Measurements from ENCODE around the gene NUDT17. TPM values are rescaled to one million over a fixed set of nuclear protein-coding genes. Genes with fewer than 3 reads are reported as not detected.

The NUDT17 gene
- total RNA-seq, 1 experiment from 2014 or later = 1.8 TPM

- RAD21 ChIA-PET (ENCODE audit: low non-redundant PET in 1 of 2, low total read pairs in 2 of 2, uncharacterized antibody in 2 of 2, unreplicated experiment in 2 of 2) = no interaction called here
- Histone ChIP-seq H3K27me3 (ENCODE audit: insufficient read depth, low read length) (no peaks in the 10 kb centered on the region), H3K9me3 (ENCODE audit: control insufficient read depth in 1 of 2, insufficient read depth in 1 of 2, low read depth in 1 of 2, low read length in 2 of 2) (no peaks in the 10 kb centered on the region), H3K36me3 (ENCODE audit: control insufficient read depth in 1 of 2, insufficient read depth in 2 of 2, low read length in 2 of 2) (peaks cover 0 to 29% of the 10 kb centered on the region in 2 experiments), H2AFZ (ENCODE audit: low read depth, low read length, poor library complexity, severe bottlenecking) (no peak overlapping the region), H3K9ac (ENCODE audit: low read length) (no peak overlapping the region), H4K20me1 (ENCODE audit: insufficient read depth) (no peaks in the 10 kb centered on the region), H3K4me3 (replicated peaks in 1 of 2; ENCODE audit: low read depth in 1 of 2, low read length in 2 of 2) (no peak overlapping the region), H3K4me2 (ENCODE audit: low read length) (peak overlapping the region; percentile 97; the same call in 1 of the 2 replicates), H3K27ac (ENCODE audit: low read depth, low read length) (no peak overlapping the region), H3K79me2 (ENCODE audit: insufficient read depth, low read length) (peaks cover 5% of the 10 kb centered on the region; the same call in 1 of the 2 replicates), H3K4me1 (ENCODE audit: control insufficient read depth in 1 of 2, insufficient read depth in 2 of 2, low read length in 2 of 2) (peaks cover 11 to 15% of the 10 kb centered on the region in 2 experiments; a peak in 3 of 4 replicates), H3K9me2 (ENCODE audit: insufficient read depth) (no peaks in the 10 kb centered on the region)
- no peak for ATAC-seq
- TF ChIP-seq FOSL1 (IDR thresholded peaks at IDR 0.05; ENCODE audit: low read depth) = no peak
- TF ChIP-seq EZH2 (IDR thresholded peaks at IDR 0.05) = no peak
- no peak for TF ChIP-seq CBX3 (IDR thresholded peaks at IDR 0.05; ENCODE audit: low read depth)
- TF ChIP-seq ZFX (IDR thresholded peaks at IDR 0.05) = no peak
- no peak for TF ChIP-seq ELF1 (IDR thresholded peaks at IDR 0.05; ENCODE audit: borderline replicate concordance, low read depth)
- no peak for TF ChIP-seq EZH2phosphoT487 (IDR thresholded peaks at IDR 0.05; ENCODE audit: borderline replicate concordance)
- TF ChIP-seq RAD21 (IDR thresholded peaks at IDR 0.05; ENCODE audit: low read depth) = no peak
- no peak for TF ChIP-seq REST (IDR thresholded peaks at IDR 0.05; ENCODE audit: low read depth)
- TF ChIP-seq CEBPB (IDR thresholded peaks at IDR 0.05; ENCODE audit: low read depth) = no peak
- TF ChIP-seq SRF (IDR thresholded peaks at IDR 0.05; ENCODE audit: low read depth) = no peak
- no peak for TF ChIP-seq POLR2A (IDR thresholded peaks at IDR 0.05; ENCODE audit: borderline replicate concordance, extremely low read depth, insufficient read depth, insufficient read length)
- no peak for TF ChIP-seq ZBTB33 (IDR thresholded peaks at IDR 0.05; ENCODE audit: extremely low read depth, insufficient replicate concordance, low read length)
- TF ChIP-seq JUND (IDR thresholded peaks at IDR 0.05) = no peak
- no peak for TF ChIP-seq EGR1 (IDR thresholded peaks at IDR 0.05; ENCODE audit: low read depth)
- TF ChIP-seq TCF7L2 (IDR thresholded peaks at IDR 0.05; ENCODE audit: borderline replicate concordance, extremely low read depth, insufficient read depth, insufficient read length) = no peak
- TF ChIP-seq CTCF (IDR thresholded peaks at IDR 0.05 in 2 of 3, conservative IDR thresholded peaks at IDR 0.05 in 1 of 3; ENCODE audit: borderline replicate concordance in 1 of 3, insufficient read depth in 1 of 3, low read depth in 2 of 3, low read length in 2 of 3) = no peak
- TF ChIP-seq ZNF274 (IDR thresholded peaks at IDR 0.05; ENCODE audit: low read depth, low read length) = no peak
- no peak for TF ChIP-seq SIN3A (IDR thresholded peaks at IDR 0.05; ENCODE audit: low read depth)
- intact Hi-C loops (cut with micrococcal nuclease) = no loop called here
- no peak for DNase-seq (ENCODE audit: low read depth, low spot score)
- CTCF ChIA-PET = interaction anchor here (4.2 to 6.6 kb wide), 2 partner anchors 11 to 34 kb away, joined by 36 to 87 read pairs; partner anchors contain the start of gene NUDT17
- POLR2A ChIA-PET = interaction anchor here (1.6 kb wide), 1 partner anchor 31 kb away, joined by 4 read pairs; no protein-coding TSS in a partner anchor
- no TSS peak for BruUV-seq (replicated peaks)
Observed at GRCh38 chr1:145857170-145857569, 11.7 kb downstream of the NUDT17 start.

Data from HCT116 (cell line).